ENCODE measurements around the gene ACAD11. TPM values are rescaled to one million over a fixed set of nuclear protein-coding genes. Genes with fewer than 3 reads are reported as not detected.
"Not testable (repeated sequence)": the region's sequence is repeated elsewhere in the genome, so short reads cannot be mapped to it uniquely, and the experiment has no call there.

Gene ACAD11
- polyA plus RNA-seq, 1 donor from 2014 or later: 6.0 TPM

DNA sequence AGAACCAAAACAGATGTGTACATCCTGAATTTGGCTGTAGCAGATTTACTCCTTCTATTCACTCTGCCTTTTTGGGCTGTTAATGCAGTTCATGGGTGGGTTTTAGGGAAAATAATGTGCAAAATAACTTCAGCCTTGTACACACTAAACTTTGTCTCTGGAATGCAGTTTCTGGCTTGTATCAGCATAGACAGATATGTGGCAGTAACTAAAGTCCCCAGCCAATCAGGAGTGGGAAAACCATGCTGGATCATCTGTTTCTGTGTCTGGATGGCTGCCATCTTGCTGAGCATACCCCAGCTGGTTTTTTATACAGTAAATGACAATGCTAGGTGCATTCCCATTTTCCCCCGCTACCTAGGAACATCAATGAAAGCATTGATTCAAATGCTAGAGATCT is 59.0 kb downstream of the ACAD11 start:
- not testable (repeated sequence) for H3K27me3 Mint-ChIP-seq, H3K27ac Mint-ChIP-seq, H3K9me3 Mint-ChIP-seq, H3K4me3 Mint-ChIP-seq, H3K4me1 Mint-ChIP-seq
- peaks cover 24% of the 10 kb centered on the region for H3K36me3 Mint-ChIP-seq

DNA sequence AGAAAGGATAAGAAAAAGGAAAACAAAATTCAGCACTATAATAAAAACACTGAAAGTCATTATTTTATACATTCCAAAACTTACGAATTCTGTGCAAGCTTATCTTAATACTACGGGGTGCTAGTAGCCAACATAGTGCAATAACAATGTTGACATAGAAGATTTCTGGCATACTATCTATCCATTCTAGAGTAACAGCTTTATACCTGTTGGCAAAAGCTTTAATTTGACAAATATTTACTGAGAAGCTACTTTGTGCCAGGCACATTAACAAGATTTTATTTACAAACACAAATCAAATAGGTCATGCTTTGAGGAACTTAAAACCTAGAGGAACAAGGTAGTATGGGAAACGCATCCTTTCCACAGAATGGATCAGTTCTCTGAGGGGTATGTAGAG is 61.4 kb downstream of the ACAD11 start:
- H3K36me3 Mint-ChIP-seq: peaks cover 18% of the 10 kb centered on the region
- H3K9me3 Mint-ChIP-seq: no peaks in the 10 kb centered on the region
- H3K4me1 Mint-ChIP-seq: no peaks in the 10 kb centered on the region
- H3K4me3 Mint-ChIP-seq: no peak overlapping the region
- no peaks in the 10 kb centered on the region for H3K27me3 Mint-ChIP-seq
- H3K27ac Mint-ChIP-seq: no peak overlapping the region

DNA sequence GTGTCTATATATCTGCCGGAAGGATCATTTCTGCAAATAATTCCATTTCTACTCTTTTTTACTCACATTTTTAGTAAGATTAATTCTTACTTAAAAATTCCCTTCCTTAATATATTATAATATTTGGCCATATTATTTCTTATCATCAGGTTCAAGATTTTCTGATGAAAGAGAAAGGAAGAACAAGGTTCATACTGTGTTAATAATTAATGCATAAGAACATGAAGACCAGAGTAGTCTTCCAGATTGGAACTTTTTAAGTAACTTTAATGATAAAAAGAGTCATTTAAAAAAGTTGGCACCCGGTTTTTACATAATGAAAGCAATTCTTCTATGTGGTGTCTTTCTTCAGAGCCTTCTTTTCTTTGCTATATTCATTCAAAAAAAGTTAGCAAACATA is 61.9 kb downstream of the ACAD11 start:
- Mint-ChIP-seq H3K27ac (no peak overlapping the region), H3K4me3 (no peak overlapping the region), H3K4me1 (no peaks in the 10 kb centered on the region), H3K27me3 (no peaks in the 10 kb centered on the region), H3K9me3 (no peaks in the 10 kb centered on the region), H3K36me3 (peaks cover 18% of the 10 kb centered on the region)

DNA sequence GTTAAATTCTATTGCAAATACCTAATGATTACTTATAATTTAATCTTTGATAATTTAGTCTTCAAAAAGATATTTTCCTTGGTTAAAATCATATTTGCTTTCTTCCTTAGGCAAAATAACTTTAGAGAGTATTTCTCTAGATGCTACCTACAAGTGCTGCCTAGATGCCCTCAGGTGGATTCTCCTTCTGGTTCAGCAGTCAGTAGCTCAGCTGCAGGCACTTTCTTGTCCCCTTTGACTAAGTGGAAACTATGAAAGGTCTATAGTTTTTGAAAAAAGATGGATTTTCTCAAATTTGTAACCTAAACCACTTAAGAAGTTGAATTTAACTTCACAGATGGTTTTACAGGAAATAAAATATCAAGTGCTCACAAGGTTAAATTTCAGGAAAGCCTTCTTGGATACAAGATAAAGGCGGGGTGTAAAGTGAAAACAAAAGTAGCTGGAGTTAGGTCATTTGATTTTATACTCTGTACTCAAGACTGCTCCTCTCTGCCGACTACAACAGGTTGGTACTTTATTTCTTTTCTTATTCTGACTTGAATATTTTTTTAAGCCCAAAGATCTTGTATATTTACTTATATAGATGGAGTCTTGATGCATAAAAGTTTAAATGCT is 62.7 kb downstream of the ACAD11 start, which contains the start of gene ACKR4:
ACKR4 (plus strand) TSS at position 455 of the 618 bp plus-strand sequence. CDS start 3,128 bp downstream, outside the sequence.
- H3K9me3 Mint-ChIP-seq: no peaks in the 10 kb centered on the region
- H3K4me1 Mint-ChIP-seq: no peaks in the 10 kb centered on the region
- H3K27ac Mint-ChIP-seq: peak within 1 kb of the TSS in 1 of 3 donors; percentile 52
- peak within 1 kb of the TSS in 1 of 4 donors; percentile 34 for H3K4me3 Mint-ChIP-seq
- H3K36me3 Mint-ChIP-seq: peaks cover 18% of the 10 kb centered on the region
- no peaks in the 10 kb centered on the region for H3K27me3 Mint-ChIP-seq

DNA sequence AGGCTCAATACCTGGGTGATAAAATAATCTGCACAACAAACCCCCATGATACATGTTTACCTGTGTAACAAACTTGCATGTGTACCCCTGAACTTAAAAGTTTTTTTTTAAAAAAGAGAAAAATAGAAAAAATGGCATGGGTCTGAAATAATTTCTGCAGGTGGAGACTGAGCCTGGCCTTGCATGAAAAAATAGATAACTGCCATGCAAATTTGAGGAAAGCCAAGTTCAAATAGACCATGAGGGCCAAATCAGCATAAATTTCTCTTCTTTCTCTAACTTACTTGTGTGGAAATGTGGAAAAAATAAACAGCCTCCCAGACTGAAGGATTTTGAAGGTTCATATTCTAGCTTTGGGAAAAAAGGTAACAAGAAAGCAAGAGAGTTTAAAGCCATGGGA is 63.3 kb downstream of the ACAD11 start:
- peak overlapping the region in 1 of 3 donors; percentile 52 for H3K27ac Mint-ChIP-seq
- H3K4me1 Mint-ChIP-seq: no peaks in the 10 kb centered on the region
- no peaks in the 10 kb centered on the region for H3K27me3 Mint-ChIP-seq
- H3K36me3 Mint-ChIP-seq: peaks cover 18% of the 10 kb centered on the region
- no peak overlapping the region for H3K4me3 Mint-ChIP-seq
- H3K9me3 Mint-ChIP-seq: no peaks in the 10 kb centered on the region

DNA sequence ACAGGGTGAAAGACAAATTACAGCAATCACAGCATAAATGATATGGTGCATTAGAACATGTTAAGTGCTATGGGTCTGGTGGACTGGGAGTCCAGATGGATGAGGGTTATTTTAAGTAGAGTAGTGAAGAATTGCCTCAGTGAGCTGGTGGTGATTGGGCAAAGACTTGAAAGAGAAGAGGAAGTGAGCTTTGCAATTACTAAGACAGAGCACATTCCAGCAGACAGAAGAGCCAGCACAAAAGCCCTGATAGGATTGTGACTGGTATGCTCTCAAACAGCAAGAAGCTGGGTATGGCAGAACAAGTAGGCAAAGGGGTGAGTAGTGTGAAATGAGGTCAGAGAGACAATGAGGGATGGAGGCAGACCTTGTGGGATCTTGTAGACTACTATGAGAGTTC is 64.6 kb downstream of the ACAD11 start:
- Mint-ChIP-seq H3K4me1 (no peaks in the 10 kb centered on the region), H3K4me3 (no peak overlapping the region), H3K36me3 (peaks cover 26% of the 10 kb centered on the region), H3K27me3 (no peaks in the 10 kb centered on the region), H3K27ac (no peak overlapping the region), H3K9me3 (peaks cover 0 to 4% (median 3%) of the 10 kb centered on the region in 3 donors)

DNA sequence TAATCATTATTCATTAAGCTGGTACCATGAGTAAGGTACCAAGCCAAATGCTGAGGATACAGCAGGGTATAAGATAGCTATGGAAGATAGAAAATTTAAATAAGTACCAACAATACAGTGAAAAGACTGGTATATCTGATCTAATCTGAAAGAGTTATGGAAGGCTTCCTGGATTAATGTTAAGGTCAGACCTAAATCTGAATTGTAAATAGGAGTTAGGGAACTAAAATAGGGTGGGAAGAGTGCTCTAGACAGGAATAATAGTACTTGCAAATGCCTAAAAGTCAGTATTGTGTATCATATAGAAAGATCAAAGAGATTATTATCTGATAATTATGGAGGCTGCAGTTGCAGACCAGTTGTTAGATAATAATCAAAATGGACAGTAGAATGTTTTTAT is 65.1 kb downstream of the ACAD11 start:
- no peak overlapping the region for H3K27ac Mint-ChIP-seq
- peaks cover 0 to 4% (median 3%) of the 10 kb centered on the region in 3 donors for H3K9me3 Mint-ChIP-seq
- H3K4me1 Mint-ChIP-seq: no peaks in the 10 kb centered on the region
- H3K27me3 Mint-ChIP-seq: no peaks in the 10 kb centered on the region
- no peak overlapping the region for H3K4me3 Mint-ChIP-seq
- peaks cover 28% of the 10 kb centered on the region for H3K36me3 Mint-ChIP-seq

- no peaks in the 10 kb centered on the region for H3K4me1 Mint-ChIP-seq
- no peak overlapping the region for H3K27ac Mint-ChIP-seq
- H3K4me3 Mint-ChIP-seq: no peak overlapping the region
- no peaks in the 10 kb centered on the region for H3K27me3 Mint-ChIP-seq
- peaks cover 27% of the 10 kb centered on the region for H3K36me3 Mint-ChIP-seq
- peaks cover 0 to 4% (median 3%) of the 10 kb centered on the region in 3 donors for H3K9me3 Mint-ChIP-seq
Observed at GRCh38 chr3:132593947-132594323, 65.7 kb downstream of the ACAD11 start.

GRCh38 chr3:132593241-132593946 is 66.2 kb downstream of the ACAD11 start:
- Mint-ChIP-seq H3K27ac (no peak overlapping the region), H3K4me3 (no peak overlapping the region), H3K27me3 (no peaks in the 10 kb centered on the region), H3K4me1 (no peaks in the 10 kb centered on the region), H3K36me3 (peaks cover 24% of the 10 kb centered on the region), H3K9me3 (peaks cover 0 to 4% (median 3%) of the 10 kb centered on the region in 3 donors)

GRCh38 chr3:132592216-132592615 is 67.4 kb downstream of the ACAD11 start:
- peaks cover 26% of the 10 kb centered on the region for H3K36me3 Mint-ChIP-seq
- H3K27ac Mint-ChIP-seq: no peak overlapping the region
- H3K4me3 Mint-ChIP-seq: no peak overlapping the region
- H3K4me1 Mint-ChIP-seq: no peaks in the 10 kb centered on the region
- H3K27me3 Mint-ChIP-seq: no peaks in the 10 kb centered on the region
- H3K9me3 Mint-ChIP-seq: peaks cover 2 to 8% (median 3%) of the 10 kb centered on the region in 3 donors

GRCh38 chr3:132587401-132587800 is 72.2 kb downstream of the ACAD11 start:
- Mint-ChIP-seq H3K36me3 (peaks cover 26% of the 10 kb centered on the region), H3K4me3 (no peak overlapping the region), H3K27me3 (no peaks in the 10 kb centered on the region), H3K4me1 (no peaks in the 10 kb centered on the region), H3K9me3 (peaks cover 2 to 10% (median 3%) of the 10 kb centered on the region in 3 donors), H3K27ac (no peak overlapping the region)

DNA sequence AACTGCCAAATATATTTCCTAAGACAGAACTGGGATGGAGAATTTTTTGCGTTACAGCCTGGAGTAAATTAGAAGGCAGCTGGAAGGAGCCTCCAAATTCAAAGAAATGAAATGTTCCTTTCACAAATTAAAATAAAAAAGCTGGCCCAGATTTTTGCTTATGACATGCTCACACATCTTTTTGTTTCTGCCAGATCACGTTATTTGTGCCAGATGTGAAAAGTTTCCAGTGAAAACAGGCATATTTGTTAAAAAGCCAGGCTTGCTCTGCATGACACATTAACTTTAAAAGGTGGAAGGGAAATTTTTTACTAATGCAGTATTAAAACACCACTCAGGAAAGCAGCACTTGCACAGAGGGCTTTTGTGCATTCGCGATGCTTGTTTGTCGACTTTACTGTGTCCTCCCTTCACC is 85.8 kb downstream of the ACAD11 start:
- Mint-ChIP-seq H3K27me3 (no peaks in the 10 kb centered on the region), H3K4me1 (no peaks in the 10 kb centered on the region), H3K36me3 (peaks cover 25% of the 10 kb centered on the region), H3K27ac (no peak overlapping the region), H3K9me3 (peaks cover 0 to 6% (median 4%) of the 10 kb centered on the region in 3 donors), H3K4me3 (no peak overlapping the region)

GRCh38 chr3:132570016-132570415 is 89.6 kb downstream of the ACAD11 start:
- Mint-ChIP-seq H3K4me3 (no peak overlapping the region), H3K9me3 (peaks cover 0 to 6% (median 4%) of the 10 kb centered on the region in 3 donors), H3K4me1 (no peaks in the 10 kb centered on the region), H3K36me3 (peaks cover 26% of the 10 kb centered on the region), H3K27ac (no peak overlapping the region), H3K27me3 (no peaks in the 10 kb centered on the region)

GRCh38 chr3:132569580-132569979 is 90.0 kb downstream of the ACAD11 start:
- no peak overlapping the region for H3K27ac Mint-ChIP-seq
- H3K9me3 Mint-ChIP-seq: peaks cover 0 to 6% (median 4%) of the 10 kb centered on the region in 3 donors

GRCh38 chr3:132569153-132569552 is 90.5 kb downstream of the ACAD11 start:
- H3K4me3 Mint-ChIP-seq: no peak overlapping the region
- peaks cover 26% of the 10 kb centered on the region for H3K36me3 Mint-ChIP-seq
- no peak overlapping the region for H3K27ac Mint-ChIP-seq
- peaks cover 0 to 6% (median 4%) of the 10 kb centered on the region in 3 donors for H3K9me3 Mint-ChIP-seq
- no peaks in the 10 kb centered on the region for H3K27me3 Mint-ChIP-seq
- H3K4me1 Mint-ChIP-seq: no peaks in the 10 kb centered on the region

More at GRCh38 chr3:132569580-132569979, 90.0 kb downstream of the ACAD11 start:
- H3K4me3 Mint-ChIP-seq: no peak overlapping the region
- H3K36me3 Mint-ChIP-seq: peaks cover 26% of the 10 kb centered on the region
- H3K4me1 Mint-ChIP-seq: no peaks in the 10 kb centered on the region
- no peaks in the 10 kb centered on the region for H3K27me3 Mint-ChIP-seq

DNA sequence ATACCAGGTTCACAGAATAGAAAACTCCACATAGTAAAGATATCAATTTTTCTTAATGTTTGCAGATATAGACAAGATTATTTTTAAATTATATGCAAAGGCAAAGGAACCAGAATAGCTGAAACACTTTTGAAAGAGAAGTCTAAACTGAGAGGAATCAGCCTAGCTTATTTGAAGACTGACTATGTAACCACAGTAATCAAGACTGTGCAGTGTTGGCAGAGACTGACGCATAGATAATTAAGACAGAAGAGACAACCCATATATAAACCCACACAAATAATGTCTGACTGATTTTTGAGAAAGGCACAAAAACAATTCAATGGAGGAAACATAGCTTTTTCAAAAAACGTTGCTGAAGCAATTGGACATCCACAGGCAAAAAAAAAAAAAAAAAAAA is 91.2 kb downstream of the ACAD11 start:
- no peak overlapping the region for H3K27ac Mint-ChIP-seq
- no peak overlapping the region for H3K4me3 Mint-ChIP-seq
- peaks cover 0 to 9% (median 4%) of the 10 kb centered on the region in 3 donors for H3K9me3 Mint-ChIP-seq
- no peaks in the 10 kb centered on the region for H3K27me3 Mint-ChIP-seq
- H3K36me3 Mint-ChIP-seq: peaks cover 24% of the 10 kb centered on the region
- peaks cover 0 to 3% (median 0%) of the 10 kb centered on the region in 3 donors for H3K4me1 Mint-ChIP-seq

Data from IgD-negative memory B cell (primary cell).